HG02840 (cell line): ENCODE measurements around the gene TNFRSF4.
A peak's percentile ranks its signal among the peaks of the same experiment; 100 is the strongest.

ENCODE experiments used
- ATAC-seq: cut with Tn5 transposase; IDR thresholded peaks from one replicate; pipeline ENCODE4 v1.9.1; 2021; ENCODE audit warnings: mild to moderate bottlenecking, moderate library complexity, moderate number of reproducible peaks; ENCODE audit not compliant: unreplicated experiment, low FRiP score

TNFRSF4 gene

GRCh38 chr1:1234180-1234808 lies 20.3 kb upstream of the TNFRSF4 start:
- ATAC-seq: no peak

DNA sequence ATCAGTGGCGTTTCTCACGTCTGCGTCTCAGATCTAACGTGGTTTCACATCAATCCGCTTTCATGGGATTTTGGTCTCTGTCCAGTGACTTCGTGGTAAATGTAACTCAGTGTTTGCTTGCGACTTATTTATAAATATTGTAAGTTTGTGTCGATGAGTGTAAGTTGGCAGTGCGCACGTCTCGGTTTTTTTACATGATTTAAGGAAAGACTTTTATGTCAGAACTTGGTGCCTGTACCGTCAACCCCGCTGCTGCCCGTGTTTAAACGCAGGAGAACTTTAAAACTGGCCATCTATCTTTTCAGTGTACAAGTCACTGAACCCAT lies 19.6 kb upstream of the TNFRSF4 start:
- ATAC-seq: no peak

DNA sequence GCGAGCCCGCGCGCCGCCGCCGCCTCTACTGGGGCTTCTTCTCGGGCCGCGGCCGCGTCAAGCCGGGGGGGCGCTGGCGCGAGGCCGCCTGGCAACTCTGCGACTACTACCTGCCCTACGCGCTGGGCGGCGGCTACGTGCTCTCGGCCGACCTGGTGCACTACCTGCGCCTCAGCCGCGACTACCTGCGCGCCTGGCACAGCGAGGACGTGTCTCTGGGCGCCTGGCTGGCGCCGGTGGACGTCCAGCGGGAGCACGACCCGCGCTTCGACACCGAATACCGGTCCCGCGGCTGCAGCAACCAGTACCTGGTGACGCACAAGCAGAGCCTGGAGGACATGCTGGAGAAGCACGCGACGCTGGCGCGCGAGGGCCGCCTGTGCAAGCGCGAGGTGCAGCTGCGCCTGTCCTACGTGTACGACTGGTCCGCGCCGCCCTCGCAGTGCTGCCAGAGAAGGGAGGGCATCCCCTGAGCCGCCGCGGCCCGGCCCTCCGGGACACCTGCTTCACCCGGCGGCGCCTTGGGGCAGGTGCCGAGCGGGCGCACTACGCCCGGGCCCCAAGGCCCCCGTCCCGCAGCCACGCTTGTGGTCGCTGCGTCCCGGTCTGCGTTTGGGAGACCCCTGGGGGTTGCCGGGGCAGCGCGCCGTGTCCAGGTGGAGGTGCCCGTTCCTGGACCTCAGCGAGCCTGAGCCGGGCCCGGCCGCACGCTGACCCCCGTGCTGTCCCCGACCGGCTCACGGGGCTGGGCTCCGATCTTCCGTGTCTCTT lies 19.0 kb upstream of the TNFRSF4 start:
- no peak for ATAC-seq

- ATAC-seq: peak; percentile 1
Measured at GRCh38 chr1:1232208-1232795, 18.3 kb upstream of the TNFRSF4 start, which contains the start of gene B3GALT6. TSS of gene B3GALT6 (plus strand) at chr1:1232237. CDS start at chr1:1232279, 42 bp downstream.

DNA sequence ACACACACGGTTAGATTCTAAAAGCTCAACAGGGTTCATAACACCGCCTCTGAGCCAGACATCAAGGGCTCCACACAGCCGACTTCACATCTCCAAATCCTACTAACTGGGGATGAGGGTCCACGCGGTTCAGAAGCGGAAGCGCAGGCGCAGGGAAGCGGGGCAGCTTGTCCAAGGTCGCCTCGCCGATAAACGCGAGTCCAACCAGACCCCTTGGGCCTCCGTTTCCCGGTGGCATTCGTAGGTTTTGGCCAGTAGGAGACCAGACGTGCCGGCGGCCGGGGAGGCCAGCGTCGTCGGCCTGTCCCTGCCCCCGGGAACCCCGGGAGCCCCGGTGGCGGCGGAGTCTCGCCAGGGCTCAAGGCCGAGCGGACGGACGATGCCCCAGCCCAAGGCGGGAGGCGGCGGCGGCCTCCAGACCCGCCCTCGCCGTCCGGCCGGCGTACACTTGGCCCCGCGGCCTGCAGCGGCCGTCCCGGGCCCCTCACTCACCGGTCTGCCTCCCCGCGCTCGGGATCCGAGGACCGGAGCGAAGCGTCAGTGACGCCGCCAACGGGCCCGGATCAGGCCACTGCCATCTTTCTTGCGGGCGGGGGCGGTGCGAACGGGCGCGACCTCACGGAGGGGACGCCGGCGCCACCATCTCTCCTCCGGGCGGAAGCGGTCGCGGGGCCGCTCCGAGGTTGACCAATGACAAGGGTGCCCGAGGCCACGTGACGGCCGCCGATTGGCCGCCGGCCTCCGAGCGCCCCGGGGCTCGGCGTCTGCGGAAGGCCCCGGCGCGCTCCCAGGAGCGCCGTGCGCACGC lies 17.7 kb upstream of the TNFRSF4 start, which contains the start of gene SDF4:
Gene SDF4 (minus strand): TSS at position 602 of the 808 bp plus-strand sequence. CDS start 3,229 bp downstream, outside the sequence.
- peak; percentile 91 for ATAC-seq

DNA sequence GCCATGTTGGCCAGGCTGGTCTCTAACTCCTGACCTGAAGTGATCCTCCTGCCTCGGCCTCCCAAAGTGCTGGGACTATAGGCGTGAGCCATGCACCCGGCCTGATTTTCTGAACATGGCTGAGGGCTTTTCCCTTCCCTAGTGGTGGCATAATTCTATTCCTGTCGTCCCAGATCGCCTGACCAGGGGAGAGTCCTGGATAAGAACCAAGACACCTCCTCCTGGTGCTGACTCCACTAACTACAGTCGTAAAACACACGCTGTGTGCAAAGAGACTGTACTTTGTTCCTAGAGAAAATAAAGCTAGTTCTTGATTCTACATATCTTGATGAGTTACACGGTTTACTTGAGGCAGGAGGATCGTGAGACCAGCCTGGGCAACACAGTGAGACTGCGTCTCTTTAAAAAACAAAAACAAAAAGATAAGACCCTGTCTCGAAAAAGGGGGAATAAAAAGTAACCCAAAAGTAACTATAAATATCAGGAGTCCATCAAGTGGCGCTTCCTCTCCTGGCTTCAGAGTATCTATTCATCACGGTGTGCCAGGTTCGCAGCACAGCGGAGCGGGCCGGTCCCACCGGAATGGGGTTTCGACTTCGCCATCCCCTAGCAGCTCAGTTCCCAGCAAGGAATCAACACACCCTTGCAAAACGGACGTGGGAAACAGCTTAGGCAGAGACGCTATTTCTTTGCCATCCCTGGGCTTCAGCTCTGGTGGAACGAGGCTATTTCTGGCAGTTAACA lies 16.9 kb upstream of the TNFRSF4 start:
- ATAC-seq: no peak

DNA sequence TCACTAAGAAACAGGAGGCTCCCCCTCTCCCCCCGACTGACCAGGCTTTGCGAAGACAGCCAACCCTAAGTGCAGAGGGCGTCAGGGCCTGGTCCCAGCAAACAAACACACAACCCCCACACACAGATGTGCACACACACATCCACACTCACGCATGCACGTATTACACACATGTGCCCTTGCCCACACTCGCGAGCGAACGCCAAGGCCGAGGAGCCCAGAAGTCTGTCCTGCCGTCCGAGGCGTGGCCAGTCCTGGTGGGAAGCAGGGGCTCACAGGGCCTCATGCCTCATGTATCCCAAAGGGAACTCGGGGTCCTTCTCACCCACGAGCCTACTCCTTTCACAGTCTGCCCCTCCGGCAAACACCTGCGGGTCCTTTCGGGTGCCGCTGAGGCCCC lies 15.8 kb upstream of the TNFRSF4 start:
- no peak for ATAC-seq

DNA sequence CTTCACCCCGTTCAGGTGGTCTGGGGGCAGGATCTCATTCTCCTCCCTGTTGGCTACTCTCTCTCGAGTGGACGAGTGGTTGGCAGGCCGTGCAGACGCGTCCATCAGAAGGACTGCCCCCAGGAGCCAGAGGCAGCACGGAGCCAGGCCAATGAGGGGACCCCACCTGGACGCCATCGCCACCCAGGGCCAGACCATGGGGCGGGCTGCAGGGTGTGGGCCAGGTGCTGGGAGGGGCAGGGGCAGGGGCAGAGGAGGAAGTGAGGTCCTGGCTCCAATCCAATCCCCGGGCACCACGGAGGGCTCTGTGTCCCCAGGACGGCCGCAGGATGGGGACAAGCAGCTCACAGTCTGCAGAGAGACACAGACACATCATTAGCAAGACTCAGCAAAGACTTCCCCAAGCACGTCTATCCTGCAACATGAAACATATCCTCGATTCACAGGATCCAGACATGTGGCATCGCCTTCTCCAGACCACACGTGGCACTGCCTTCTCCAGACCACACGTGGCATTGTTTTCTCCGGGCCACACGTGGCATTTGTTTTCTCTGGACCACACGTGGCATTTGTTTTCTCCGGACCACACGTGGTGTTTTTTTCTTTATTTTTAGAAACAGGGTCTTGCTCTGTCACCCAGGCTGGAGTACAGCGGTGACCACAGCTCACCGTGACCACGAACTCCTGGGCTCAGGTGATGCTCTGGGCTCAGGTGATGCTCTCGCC lies 14.8 kb upstream of the TNFRSF4 start:
- no peak for ATAC-seq

- no peak for ATAC-seq
Measured at GRCh38 chr1:1228187-1228586, 14.2 kb upstream of the TNFRSF4 start.

DNA sequence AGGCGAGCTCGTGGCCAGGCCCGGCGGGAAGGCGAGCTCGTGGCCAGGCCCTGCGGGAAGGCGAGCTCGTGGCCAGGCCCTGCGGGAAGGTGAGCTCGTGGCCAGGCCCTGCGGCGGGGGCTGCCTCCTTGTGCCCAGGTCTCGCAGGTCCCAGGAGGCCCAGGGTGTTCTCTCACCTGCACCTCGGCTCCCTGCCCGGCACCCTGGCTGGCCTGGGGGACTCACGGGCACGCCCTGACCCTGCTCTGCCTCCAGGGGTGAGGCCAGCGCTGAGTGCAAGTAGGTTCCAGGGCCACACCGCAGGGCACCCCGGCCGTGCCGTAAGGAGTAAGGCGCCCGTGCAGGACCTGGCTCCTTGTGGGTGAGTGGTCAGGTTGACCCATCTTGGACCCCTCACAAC lies 13.4 kb upstream of the TNFRSF4 start:
- ATAC-seq: no peak

GRCh38 chr1:1226566-1227362 lies 12.8 kb upstream of the TNFRSF4 start:
- ATAC-seq: no peak

DNA sequence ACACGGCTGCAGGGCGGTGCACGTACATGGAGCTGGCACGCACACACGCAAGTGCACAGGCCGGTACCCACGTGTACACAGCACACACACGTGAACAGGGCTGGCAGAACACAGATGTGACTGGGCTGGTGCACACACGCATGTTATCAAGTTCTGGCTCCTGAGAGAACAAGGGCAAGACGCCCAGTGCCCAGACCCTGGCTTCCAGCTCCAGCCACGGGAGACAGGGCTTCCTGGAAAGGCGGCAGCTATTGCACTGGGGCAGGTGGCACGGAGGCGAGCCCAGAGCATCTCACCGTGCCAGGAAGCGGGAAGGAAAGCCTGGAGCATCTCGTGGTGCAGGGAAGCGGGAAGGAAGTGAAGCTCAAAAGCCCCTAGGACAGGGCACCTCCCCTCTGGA lies 12.0 kb upstream of the TNFRSF4 start:
- ATAC-seq: no peak

DNA sequence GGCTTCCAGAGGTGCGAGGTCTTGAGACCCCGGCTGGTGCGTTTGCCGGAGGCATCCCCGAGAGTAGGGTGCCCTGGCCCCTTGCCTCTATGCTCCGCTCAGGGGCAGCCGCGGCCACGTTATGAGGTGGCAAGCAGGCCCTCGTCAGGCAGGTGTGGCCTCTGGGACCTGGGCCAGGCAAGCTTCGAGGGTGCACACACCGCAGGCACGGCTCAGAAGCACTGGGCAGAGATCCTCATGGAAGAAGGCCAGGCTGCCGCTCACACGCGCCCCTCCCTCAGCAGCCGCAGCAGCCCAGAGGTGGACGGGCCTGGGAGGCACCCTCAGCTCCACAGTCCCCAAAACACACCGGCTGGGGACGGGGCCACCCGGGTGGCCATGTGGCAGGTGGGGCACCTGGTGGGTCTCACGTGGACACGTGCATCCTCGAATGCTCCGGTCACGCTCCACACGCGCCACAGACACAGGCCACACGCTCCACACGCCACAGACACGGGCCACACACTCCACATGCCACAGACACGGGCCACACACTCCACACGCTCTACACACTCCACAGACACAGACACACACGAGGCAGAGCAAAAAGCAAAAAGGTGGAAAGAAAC lies 11.4 kb upstream of the TNFRSF4 start:
- ATAC-seq: no peak

- ATAC-seq: no peak
Measured at GRCh38 chr1:1223891-1224290, 9.9 kb upstream of the TNFRSF4 start.

GRCh38 chr1:1223321-1223720 lies 9.4 kb upstream of the TNFRSF4 start:
- no peak for ATAC-seq

- no peak for ATAC-seq
Measured at GRCh38 chr1:1222575-1223225, 8.7 kb upstream of the TNFRSF4 start.

DNA sequence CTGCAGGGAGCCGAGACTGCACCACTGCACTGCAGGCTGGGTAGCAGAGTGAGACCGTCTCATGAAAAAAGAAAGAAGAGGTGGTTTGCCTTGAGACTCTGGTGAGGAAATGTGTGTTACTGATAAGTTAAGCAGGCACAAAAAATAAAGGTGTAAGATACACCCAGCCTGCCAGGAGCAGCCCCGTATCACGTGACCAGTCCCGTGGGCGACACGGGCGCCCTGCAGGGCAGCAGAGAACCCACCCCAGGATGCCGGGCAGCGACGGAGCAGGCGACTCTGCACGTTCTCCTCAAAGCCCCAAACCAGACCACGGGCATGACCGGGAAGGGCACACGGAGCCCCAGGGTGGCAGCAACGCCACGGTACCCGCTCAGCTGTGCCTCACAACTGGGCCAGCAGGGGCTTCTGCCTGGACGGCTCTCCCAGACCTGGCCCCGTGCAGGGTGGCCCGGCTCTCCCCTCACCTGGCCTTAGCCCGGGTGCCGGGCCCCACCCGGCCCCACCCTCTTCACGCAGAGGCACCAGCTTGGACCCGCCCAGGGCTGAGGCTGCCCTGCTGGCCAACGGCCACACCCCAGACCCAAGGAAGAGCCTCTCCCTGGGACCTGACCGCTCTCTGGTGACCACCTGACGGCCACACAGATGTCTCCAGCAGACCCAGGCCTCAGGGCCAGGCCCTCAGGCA lies 8.1 kb upstream of the TNFRSF4 start:
- ATAC-seq: no peak
